Hepatocyte (in vitro differentiated cells): ENCODE results near the gene BRWD1. TPM values are rescaled to one million over a fixed set of nuclear protein-coding genes. Genes with fewer than 3 reads are reported as not detected.

Source experiments
- DNase-seq: peaks from one replicate; pipeline ENCODE4 v3.0.0-alpha.2; 2016; ENCODE audit warnings: low spot score
- H2AFZ ChIP-seq: fragments of 200-600 bp; sonication (generic); 2 replicates; pipeline ENCODE4 v1.6.0; 2016; ENCODE audit warnings: antibody characterized with exemption, mild to moderate bottlenecking
- H3K27ac ChIP-seq: fragments of 200-600 bp; sonication (generic); 2 replicates; pipeline ENCODE4 v1.5.1; 2016; ENCODE audit warnings: mild to moderate bottlenecking
- H3K27me3 ChIP-seq: fragments of 200-600 bp; sonication (generic); 2 replicates; pipeline ENCODE4 v1.6.1; 2016
- H3K36me3 ChIP-seq: fragments of 200-600 bp; sonication (generic); replicated peaks from 2 replicates; pipeline ENCODE4 v1.5.1; 2016; ENCODE audit warnings: low read depth; ENCODE audit not compliant: insufficient read depth
- H3K4me1 ChIP-seq: fragments of 200-600 bp; sonication (generic); 2 replicates; pipeline ENCODE4 v1.5.1; 2016; ENCODE audit warnings: mild to moderate bottlenecking, moderate library complexity; ENCODE audit not compliant: insufficient read depth
- H3K4me2 ChIP-seq: fragments of 200-600 bp; sonication (generic); 2 replicates; pipeline ENCODE4 v1.6.0; 2016
- H3K4me3 ChIP-seq: fragments of 200-600 bp; sonication (generic); 2 replicates; pipeline ENCODE4 v1.5.1; 2016; ENCODE audit warnings: mild to moderate bottlenecking
- H3K79me2 ChIP-seq: fragments of 200-600 bp; sonication (generic); 2 replicates; pipeline ENCODE4 v1.6.0; 2017; ENCODE audit warnings: mild to moderate bottlenecking
- H3K9me2 ChIP-seq: fragments of 200-600 bp; sonication (generic); replicated peaks from 2 replicates; pipeline ENCODE4 v1.6.0; 2017; ENCODE audit warnings: mild to moderate bottlenecking; ENCODE audit not compliant: insufficient read depth
- H3K9me3 ChIP-seq: fragments of 200-600 bp; sonication (generic); 2 replicates; pipeline ENCODE4 v1.5.1; 2016; ENCODE audit warnings: low read depth, mild to moderate bottlenecking
- H4K20me1 ChIP-seq: fragments of 200-600 bp; sonication (generic); 2 replicates; pipeline ENCODE4 v1.6.0; 2016; ENCODE audit warnings: mild to moderate bottlenecking; ENCODE audit not compliant: insufficient read depth, poor library complexity, severe bottlenecking
- CTCF ChIP-seq: fragments of 200-600 bp; sonication (generic); IDR thresholded peaks from 2 replicates; pipeline ENCODE4 v1.5.1; 2016; ENCODE audit warnings: antibody characterized with exemption, mild to moderate bottlenecking; ENCODE audit not compliant: poor library complexity
- EZH2 ChIP-seq: fragments of 200-600 bp; sonication (generic); IDR thresholded peaks from 2 replicates; pipeline ENCODE4 v1.6.1; 2016; ENCODE audit warnings: antibody characterized with exemption, mild to moderate bottlenecking, borderline replicate concordance
- EZH2phosphoT487 ChIP-seq: fragments of 200-600 bp; sonication (generic); IDR thresholded peaks from one replicate; pipeline ENCODE4 v1.6.1; 2018; ENCODE audit warnings: antibody characterized with exemption, mild to moderate bottlenecking, low read depth, moderate library complexity; ENCODE audit not compliant: unreplicated experiment, severe bottlenecking
- WGBS: methylation state at CpG from one replicate; pipeline ENCODE4 v1.1.6; 2016; ENCODE audit warnings: low lambda C conversion rate; ENCODE audit errors: missing lambda C conversion rate; 5-methylcytosine and 5-hydroxymethylcytosine counted together
- polyA plus RNA-seq: library from polyadenylated mRNA; unstranded; fragments of >200 nt; fragmentation: Nextera tagmentation; extraction: Ambion mirVana; gene quantifications from 2 replicates; pipeline ENCODE4 v1.2.1, GENCODE V29; 2016
- total RNA-seq: library from RNA; depleted of rRNA; stranded (reverse); fragments of >200 nt; gene quantifications from 2 replicates; pipeline ENCODE4 v1.2.3, GENCODE V29; 2014

Gene BRWD1
- total and polyA plus RNA-seq, 2 experiments from 2014 or later = 17.4 to 48.3 TPM

DNA sequence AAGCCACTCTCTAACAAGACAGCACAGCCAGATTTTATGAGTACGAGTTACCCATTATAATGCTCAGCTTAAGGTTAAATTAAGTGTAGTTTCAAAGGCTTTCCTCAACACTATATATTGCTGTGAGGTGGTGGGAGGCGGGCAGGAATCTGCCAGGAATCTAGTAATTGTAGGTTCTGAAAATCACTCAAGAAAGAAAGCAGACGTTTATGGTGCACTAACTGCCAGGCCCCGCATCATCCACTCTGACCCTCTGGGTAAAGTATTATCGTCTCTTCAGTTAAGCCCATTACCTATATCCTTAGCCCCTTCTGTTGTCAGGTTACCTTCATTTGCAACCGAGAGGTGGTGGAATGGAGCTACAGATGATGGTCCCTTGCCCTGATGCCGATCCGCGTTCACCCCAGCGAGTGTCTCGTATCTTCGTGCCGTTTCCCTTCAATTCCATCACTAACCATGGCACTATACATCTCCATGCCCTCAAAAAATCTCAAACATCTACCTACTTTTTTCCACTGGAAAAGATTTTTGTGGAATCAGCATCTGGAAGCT is 23.1 kb upstream of the BRWD1 start:
- Histone ChIP-seq H3K79me2 (no peaks in the 10 kb centered on the region), H3K4me2 (no peak overlapping the region), H4K20me1 (no peaks in the 10 kb centered on the region), H3K9me2 (no peaks in the 10 kb centered on the region), H3K9me3 (no peaks in the 10 kb centered on the region), H3K4me1 (peaks cover 4% of the 10 kb centered on the region), H3K4me3 (no peak overlapping the region), H3K27ac (no peak overlapping the region), H2AFZ (no peak overlapping the region), H3K36me3 (peaks cover 4% of the 10 kb centered on the region), H3K27me3 (no peaks in the 10 kb centered on the region)
- 70% methylated on average over 13 of the region's 13 CpGs for WGBS
- no peak for DNase-seq
- TF ChIP-seq CTCF = no peak
- TF ChIP-seq EZH2 = no peak
- TF ChIP-seq EZH2phosphoT487 = no peak

DNA sequence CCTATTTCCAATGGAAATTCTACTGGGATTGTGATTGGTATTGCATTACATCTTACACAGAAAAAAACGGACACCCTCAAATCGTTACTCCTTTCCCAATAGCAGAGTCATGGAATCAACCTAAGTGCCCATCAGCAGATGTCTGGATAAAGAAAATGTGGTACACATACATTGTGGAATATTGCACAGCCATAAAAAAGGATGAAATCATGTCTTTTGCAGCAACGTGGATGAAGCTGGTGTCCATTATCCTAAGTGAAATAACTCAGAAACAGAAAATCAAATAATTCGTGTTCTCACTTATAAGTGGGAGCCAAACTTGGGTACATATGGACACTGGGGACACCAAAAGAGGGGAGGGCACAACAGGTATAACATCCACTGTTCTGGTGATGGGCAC is 21.2 kb upstream of the BRWD1 start:
- Histone ChIP-seq H3K79me2 (no peaks in the 10 kb centered on the region), H3K9me2 (no peaks in the 10 kb centered on the region)
- no peak for TF ChIP-seq CTCF
- TF ChIP-seq EZH2 = no peak
- TF ChIP-seq EZH2phosphoT487 = no peak

DNA sequence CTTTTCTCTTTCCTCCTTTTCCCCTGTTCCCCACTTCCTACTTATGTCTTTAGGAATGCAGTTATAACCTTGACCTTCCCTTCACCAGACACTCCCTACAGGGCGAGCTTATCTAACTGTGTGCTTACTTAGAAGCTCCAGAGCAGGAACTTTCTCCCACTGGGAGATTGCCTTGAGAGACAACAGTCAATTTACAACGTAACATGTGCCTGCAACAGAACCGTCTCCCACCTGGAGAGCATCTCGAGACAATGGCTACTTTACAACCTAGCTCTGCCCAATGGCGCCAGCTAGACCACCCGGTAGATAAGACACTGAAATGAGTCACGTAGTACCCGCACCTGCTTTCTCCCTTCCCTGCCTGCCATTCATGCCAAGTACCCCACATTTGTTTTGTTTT is 18.7 kb upstream of the BRWD1 start:
- TF ChIP-seq CTCF = no peak
- no peak for TF ChIP-seq EZH2phosphoT487
- no peak for TF ChIP-seq EZH2
- Histone ChIP-seq H3K27me3 (no peaks in the 10 kb centered on the region), H3K9me3 (no peaks in the 10 kb centered on the region), H3K4me2 (no peak overlapping the region), H3K4me3 (no peak overlapping the region), H4K20me1 (no peaks in the 10 kb centered on the region), H2AFZ (no peak overlapping the region), H3K36me3 (no peaks in the 10 kb centered on the region), H3K79me2 (no peaks in the 10 kb centered on the region), H3K27ac (no peak overlapping the region), H3K4me1 (peaks cover 4% of the 10 kb centered on the region), H3K9me2 (no peaks in the 10 kb centered on the region)
- 19% methylated on average over 8 of the region's 8 CpGs for whole genome bisulfite sequencing
- DNase-seq = no peak

More for the DNA sequence above, 21.2 kb upstream of the BRWD1 start:
- Histone ChIP-seq H3K9me3 (no peaks in the 10 kb centered on the region), H4K20me1 (no peaks in the 10 kb centered on the region), H3K27ac (no peak overlapping the region), H3K4me2 (no peak overlapping the region), H3K4me3 (no peak overlapping the region), H2AFZ (no peak overlapping the region), H3K36me3 (no peaks in the 10 kb centered on the region), H3K27me3 (no peaks in the 10 kb centered on the region), H3K4me1 (peaks cover 4% of the 10 kb centered on the region)
- DNase-seq = no peak
- 95% methylated on average over 4 of the region's 4 CpGs for WGBS

DNA sequence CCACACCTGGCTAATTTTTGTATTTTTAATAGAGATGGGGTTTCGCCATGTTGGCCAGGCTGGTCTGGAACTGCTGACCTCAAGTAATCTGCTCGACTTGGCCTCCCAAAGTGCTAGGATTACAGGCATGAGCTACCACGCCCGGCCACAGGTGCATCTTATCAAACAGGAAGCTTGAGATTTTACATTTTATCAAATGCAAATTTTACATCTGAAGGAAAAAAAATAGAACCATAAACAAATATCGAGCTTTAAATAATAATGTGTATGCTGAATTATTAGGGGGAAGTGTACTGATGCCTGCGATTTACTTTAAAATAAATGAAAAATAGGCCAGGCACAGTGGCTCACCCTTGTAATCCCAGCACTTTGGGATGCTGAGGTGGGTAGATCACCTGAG is 16.6 kb upstream of the BRWD1 start:
- H4K20me1 ChIP-seq = no peaks in the 10 kb centered on the region
- H3K9me3 ChIP-seq = no peaks in the 10 kb centered on the region
- H3K4me1 ChIP-seq = peaks cover 4% of the 10 kb centered on the region
- no peak for TF ChIP-seq EZH2phosphoT487
- no peak for TF ChIP-seq CTCF
- TF ChIP-seq EZH2 = no peak
- no peaks in the 10 kb centered on the region for H3K79me2 ChIP-seq
- H3K36me3 ChIP-seq = no peaks in the 10 kb centered on the region
- DNase-seq = no peak
- H3K9me2 ChIP-seq = no peaks in the 10 kb centered on the region
- no peak overlapping the region for H3K4me2 ChIP-seq
- no peak overlapping the region for H3K27ac ChIP-seq
- H3K27me3 ChIP-seq = no peaks in the 10 kb centered on the region
- WGBS = 99% methylated on average over 6 of the region's 6 CpGs
- H3K4me3 ChIP-seq = no peak overlapping the region
- no peak overlapping the region for H2AFZ ChIP-seq
